ENCODE measurements around the gene PLEKHH2. TPM values are rescaled to one million over a fixed set of nuclear protein-coding genes. Genes with fewer than 3 reads are reported as not detected.
"Not testable (repeated sequence)": the region's sequence is repeated elsewhere in the genome, so short reads cannot be mapped to it uniquely, and the experiment has no call there.

PLEKHH2 gene
- polyA plus RNA-seq, 1 donor: 14.7 TPM

GRCh38 chr2:43715300-43716098, 78.4 kb downstream of the PLEKHH2 start:
- H3K9me3 ChIP-seq (ENCODE audit: control insufficient read depth, low read depth, low read length): no peaks in the 10 kb centered on the region
- H3K4me1 ChIP-seq (ENCODE audit: control insufficient read depth, insufficient read depth, low read length): no peaks in the 10 kb centered on the region
- H3K27ac ChIP-seq (ENCODE audit: low read length): no peak overlapping the region
- no peak overlapping the region for H3K4me3 ChIP-seq (ENCODE audit: low read length)
- no peaks in the 10 kb centered on the region for H3K36me3 ChIP-seq (ENCODE audit: control insufficient read depth, insufficient read depth, low read length)
- H3K27me3 ChIP-seq (ENCODE audit: control insufficient read depth, insufficient read depth, low read length): no peaks in the 10 kb centered on the region
- no peak for DNase-seq
- WGBS (ENCODE audit: insufficient coverage, low lambda C conversion rate): 83% methylated on average over 3 of the region's 4 CpGs

DNA sequence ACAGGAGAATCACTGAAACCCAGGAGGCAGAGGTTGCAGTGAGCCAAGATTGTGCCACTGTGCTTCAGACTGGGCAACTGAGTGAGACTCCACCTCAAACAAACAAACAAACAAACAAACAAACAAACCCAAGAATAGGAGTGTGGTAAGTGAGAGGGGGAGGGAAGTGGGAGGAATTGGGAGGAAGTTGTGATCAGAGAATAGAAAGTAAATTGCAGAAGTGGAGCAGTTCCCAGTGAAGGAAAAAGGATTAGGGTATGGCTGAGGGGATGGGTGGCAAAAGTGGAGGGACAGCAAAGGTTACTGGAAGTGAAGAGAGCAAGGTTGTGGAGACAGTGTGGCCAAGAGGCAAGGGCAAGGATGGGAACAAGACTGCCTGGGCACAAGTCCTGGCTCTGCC, 80.3 kb downstream of the PLEKHH2 start:
- Histone ChIP-seq H3K9me3 (ENCODE audit: control insufficient read depth, low read depth, low read length) (no peaks in the 10 kb centered on the region), H3K4me1 (ENCODE audit: control insufficient read depth, insufficient read depth, low read length) (no peaks in the 10 kb centered on the region), H3K36me3 (ENCODE audit: control insufficient read depth, insufficient read depth, low read length) (no peaks in the 10 kb centered on the region), H3K4me3 (ENCODE audit: low read length) (no peak overlapping the region), H3K27ac (ENCODE audit: low read length) (no peak overlapping the region), H3K27me3 (ENCODE audit: control insufficient read depth, insufficient read depth, low read length) (no peaks in the 10 kb centered on the region)
- no peak for DNase-seq

DNA sequence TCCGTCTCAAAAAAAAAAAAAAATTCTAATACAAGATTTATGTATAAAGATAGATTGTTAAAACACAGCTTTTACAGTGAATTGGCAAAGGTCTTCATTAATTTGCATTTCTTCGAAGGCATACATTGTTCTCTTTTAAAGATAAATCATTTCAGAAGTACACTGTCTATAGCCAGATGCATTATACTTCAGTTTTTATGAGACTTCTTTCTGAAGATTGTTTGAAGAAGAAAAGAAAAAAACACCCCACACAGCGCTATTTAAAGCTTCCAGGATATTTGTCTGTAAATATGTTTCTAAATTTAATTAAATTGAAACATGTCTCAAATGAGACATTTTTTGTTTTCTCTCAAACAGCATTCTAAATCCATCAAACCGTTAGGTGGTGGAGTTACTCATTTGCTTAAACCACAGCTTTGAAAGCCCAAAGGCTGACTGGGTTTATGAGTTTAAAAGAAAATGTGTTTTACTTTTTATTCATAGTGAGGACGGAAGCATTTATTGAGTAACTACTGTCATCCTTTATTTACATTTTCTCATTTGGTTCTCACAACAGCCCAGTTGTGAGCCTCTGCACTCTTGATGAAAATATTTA, 81.6 kb downstream of the PLEKHH2 start:
- DNase-seq: no peak
- no peak overlapping the region for H3K4me3 ChIP-seq (ENCODE audit: low read length)
- H3K27me3 ChIP-seq (ENCODE audit: control insufficient read depth, insufficient read depth, low read length): no peaks in the 10 kb centered on the region
- no peaks in the 10 kb centered on the region for H3K4me1 ChIP-seq (ENCODE audit: control insufficient read depth, insufficient read depth, low read length)
- no peaks in the 10 kb centered on the region for H3K36me3 ChIP-seq (ENCODE audit: control insufficient read depth, insufficient read depth, low read length)
- H3K9me3 ChIP-seq (ENCODE audit: control insufficient read depth, low read depth, low read length): no peaks in the 10 kb centered on the region
- WGBS (ENCODE audit: insufficient coverage, low lambda C conversion rate): 93% methylated on average over 2 of the region's 5 CpGs
- no peak overlapping the region for H3K27ac ChIP-seq (ENCODE audit: low read length)

- Histone ChIP-seq H3K4me3 (ENCODE audit: low read length) (no peak overlapping the region), H3K27ac (ENCODE audit: low read length) (peak overlapping the region; percentile 28), H3K9me3 (ENCODE audit: control insufficient read depth, low read depth, low read length) (no peaks in the 10 kb centered on the region), H3K27me3 (ENCODE audit: control insufficient read depth, insufficient read depth, low read length) (no peaks in the 10 kb centered on the region), H3K36me3 (ENCODE audit: control insufficient read depth, insufficient read depth, low read length) (no peaks in the 10 kb centered on the region), H3K4me1 (ENCODE audit: control insufficient read depth, insufficient read depth, low read length) (no peaks in the 10 kb centered on the region)
- DNase-seq: peak in 1 of 2 donors; percentile 56
- WGBS (ENCODE audit: insufficient coverage, low lambda C conversion rate): no CpG with 5 or more reads among the region's 4 CpGs
Observed at GRCh38 chr2:43724728-43725526, 87.9 kb downstream of the PLEKHH2 start.

DNA sequence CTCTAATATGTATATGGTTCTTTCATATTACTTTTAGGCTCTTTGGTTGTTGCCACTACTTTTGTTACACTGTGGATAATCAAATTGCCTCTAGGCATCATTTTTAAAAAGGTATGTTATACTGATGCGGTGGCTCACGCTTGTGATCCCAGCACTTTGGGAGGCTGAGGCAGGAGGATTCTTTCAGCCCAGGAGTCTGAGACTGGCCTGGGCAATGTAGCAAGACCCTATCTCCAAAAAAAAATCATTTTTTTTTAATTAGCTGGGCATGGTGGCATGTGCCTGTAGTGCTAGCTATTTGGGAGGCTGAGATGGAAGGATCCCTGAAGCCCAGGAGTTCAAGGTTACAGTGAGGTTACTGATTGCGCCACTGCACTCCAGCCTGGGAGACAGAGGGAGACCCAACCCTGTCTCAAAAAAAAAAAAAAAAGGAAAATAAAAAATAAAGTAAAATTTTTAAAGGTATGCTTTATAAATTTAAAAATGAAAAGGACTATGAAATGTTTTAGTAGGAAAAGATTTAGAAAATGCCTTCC, 88.7 kb downstream of the PLEKHH2 start:
- H3K9me3 ChIP-seq (ENCODE audit: control insufficient read depth, low read depth, low read length): no peaks in the 10 kb centered on the region
- DNase-seq: no peak
- 88% methylated on average over 1 of the region's 3 CpGs for WGBS (ENCODE audit: insufficient coverage, low lambda C conversion rate)
- no peak overlapping the region for H3K4me3 ChIP-seq (ENCODE audit: low read length)
- no peaks in the 10 kb centered on the region for H3K4me1 ChIP-seq (ENCODE audit: control insufficient read depth, insufficient read depth, low read length)
- no peaks in the 10 kb centered on the region for H3K27me3 ChIP-seq (ENCODE audit: control insufficient read depth, insufficient read depth, low read length)
- H3K36me3 ChIP-seq (ENCODE audit: control insufficient read depth, insufficient read depth, low read length): no peaks in the 10 kb centered on the region
- H3K27ac ChIP-seq (ENCODE audit: low read length): no peak overlapping the region

DNA sequence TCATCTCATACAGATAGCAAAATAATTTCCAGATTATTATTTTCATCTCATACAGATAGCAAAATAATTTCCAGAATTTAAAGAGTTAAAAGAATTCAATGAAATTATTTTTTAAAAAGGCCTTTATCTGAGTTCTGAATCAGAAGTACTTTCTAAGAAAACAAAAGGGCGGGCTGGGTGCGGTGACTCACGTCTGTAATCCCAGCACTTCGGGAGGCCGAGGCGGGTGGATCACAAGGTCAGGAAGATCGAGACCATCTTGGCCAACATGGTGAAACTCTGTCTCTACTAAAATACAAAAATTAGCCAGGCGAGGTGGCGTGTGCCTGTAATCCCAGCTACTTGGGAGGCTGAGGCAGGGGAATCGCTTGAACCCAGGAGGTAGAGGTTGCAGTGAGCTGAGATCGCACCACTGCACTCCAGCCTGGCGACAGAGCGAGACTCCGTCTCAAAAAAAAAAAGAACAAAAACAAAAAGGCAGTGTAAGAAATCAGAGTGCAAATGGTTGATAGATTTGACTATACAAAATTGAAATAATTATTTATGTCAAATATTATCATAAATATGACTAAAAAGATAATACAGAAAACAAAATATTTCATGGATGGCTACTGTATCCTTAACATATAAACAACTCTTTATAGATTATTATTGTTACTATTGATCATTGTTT, 90.0 kb downstream of the PLEKHH2 start:
- not testable (repeated sequence) for H3K4me1 ChIP-seq (ENCODE audit: control insufficient read depth, insufficient read depth, low read length); H3K4me3 ChIP-seq (ENCODE audit: low read length); DNase-seq; H3K36me3 ChIP-seq (ENCODE audit: control insufficient read depth, insufficient read depth, low read length); H3K27ac ChIP-seq (ENCODE audit: low read length); H3K27me3 ChIP-seq (ENCODE audit: control insufficient read depth, insufficient read depth, low read length); H3K9me3 ChIP-seq (ENCODE audit: control insufficient read depth, low read depth, low read length)
- 100% methylated on average over 2 of the region's 14 CpGs for WGBS (ENCODE audit: insufficient coverage, low lambda C conversion rate)

GRCh38 chr2:43727634-43728014, 90.6 kb downstream of the PLEKHH2 start:
- WGBS (ENCODE audit: insufficient coverage, low lambda C conversion rate): 100% methylated on average over 2 of the region's 2 CpGs
- DNase-seq: no peak
- Histone ChIP-seq H3K27ac (ENCODE audit: low read length) (no peak overlapping the region), H3K27me3 (ENCODE audit: control insufficient read depth, insufficient read depth, low read length) (no peaks in the 10 kb centered on the region), H3K9me3 (ENCODE audit: control insufficient read depth, low read depth, low read length) (no peaks in the 10 kb centered on the region), H3K36me3 (ENCODE audit: control insufficient read depth, insufficient read depth, low read length) (no peaks in the 10 kb centered on the region), H3K4me3 (ENCODE audit: low read length) (no peak overlapping the region), H3K4me1 (ENCODE audit: control insufficient read depth, insufficient read depth, low read length) (no peaks in the 10 kb centered on the region)

DNA sequence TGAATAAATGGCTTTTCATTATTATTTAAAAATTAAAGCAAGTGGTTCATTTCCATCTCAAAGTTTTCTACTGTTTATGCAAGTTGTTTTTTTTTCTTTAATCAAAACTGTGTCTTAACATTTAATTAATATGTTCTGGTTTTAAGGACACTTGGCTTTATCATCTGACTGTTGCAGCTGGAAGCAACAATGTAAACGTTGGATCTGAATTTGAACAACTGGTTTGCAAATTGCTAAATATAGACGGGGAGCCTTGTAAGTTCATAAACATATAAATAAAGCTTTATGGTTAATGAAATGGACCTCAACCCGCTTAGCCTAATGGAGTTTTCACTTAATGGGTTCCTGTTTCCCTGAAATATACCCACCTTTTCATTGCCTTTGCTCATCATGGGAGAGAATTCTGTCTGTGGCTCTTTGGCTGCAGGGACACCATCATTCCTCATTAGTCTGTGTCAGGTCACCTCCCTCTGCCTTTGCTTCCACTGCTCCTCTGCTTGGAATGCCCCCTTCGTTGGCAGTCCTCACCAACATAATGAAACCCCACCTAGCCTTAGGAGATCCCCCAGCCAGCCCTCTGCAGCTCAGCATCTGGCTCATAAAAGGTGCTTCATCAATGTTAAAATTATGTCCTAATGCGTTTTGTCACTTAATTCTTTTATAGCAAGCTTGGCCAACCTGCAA, 92.6 kb downstream of the PLEKHH2 start:
- Histone ChIP-seq H3K4me1 (ENCODE audit: control insufficient read depth, insufficient read depth, low read length) (no peaks in the 10 kb centered on the region), H3K36me3 (ENCODE audit: control insufficient read depth, insufficient read depth, low read length) (no peaks in the 10 kb centered on the region), H3K4me3 (ENCODE audit: low read length) (no peak overlapping the region), H3K9me3 (ENCODE audit: control insufficient read depth, low read depth, low read length) (no peaks in the 10 kb centered on the region), H3K27ac (ENCODE audit: low read length) (no peak overlapping the region), H3K27me3 (ENCODE audit: control insufficient read depth, insufficient read depth, low read length) (no peaks in the 10 kb centered on the region)
- no peak for DNase-seq
- no CpG with 5 or more reads among the region's 5 CpGs for WGBS (ENCODE audit: insufficient coverage, low lambda C conversion rate)

DNA sequence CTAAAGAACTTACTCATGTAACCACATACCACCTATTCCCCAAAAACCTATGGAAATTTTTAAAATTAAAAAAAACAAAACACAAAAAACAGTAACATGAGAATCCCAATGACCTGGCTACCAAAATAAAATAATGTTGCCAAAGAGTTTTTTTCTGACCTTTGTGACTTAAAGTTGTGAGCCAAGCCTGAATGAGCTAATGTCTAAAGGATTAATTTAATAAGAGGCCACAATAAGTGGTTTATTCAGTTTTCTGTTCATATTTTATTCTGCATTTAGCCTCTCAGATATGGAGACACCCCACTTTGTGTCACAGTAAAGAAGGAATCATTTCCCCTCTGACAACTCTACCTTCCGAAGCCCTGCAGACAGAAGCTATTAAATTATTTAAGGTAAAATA, 94.2 kb downstream of the PLEKHH2 start:
- no peak for DNase-seq
- H3K27ac ChIP-seq (ENCODE audit: low read length): no peak overlapping the region
- H3K36me3 ChIP-seq (ENCODE audit: control insufficient read depth, insufficient read depth, low read length): no peaks in the 10 kb centered on the region
- no peak overlapping the region for H3K4me3 ChIP-seq (ENCODE audit: low read length)
- H3K27me3 ChIP-seq (ENCODE audit: control insufficient read depth, insufficient read depth, low read length): no peaks in the 10 kb centered on the region
- WGBS (ENCODE audit: insufficient coverage, low lambda C conversion rate): 100% methylated on average over 1 of the region's 1 CpG
- H3K9me3 ChIP-seq (ENCODE audit: control insufficient read depth, low read depth, low read length): no peaks in the 10 kb centered on the region
- H3K4me1 ChIP-seq (ENCODE audit: control insufficient read depth, insufficient read depth, low read length): no peaks in the 10 kb centered on the region

GRCh38 chr2:43736637-43737036, 99.6 kb downstream of the PLEKHH2 start:
- 60% methylated on average over 2 of the region's 6 CpGs for WGBS (ENCODE audit: insufficient coverage, low lambda C conversion rate)
- Histone ChIP-seq H3K4me3 (ENCODE audit: low read length) (no peak overlapping the region), H3K4me1 (ENCODE audit: control insufficient read depth, insufficient read depth, low read length) (no peaks in the 10 kb centered on the region), H3K9me3 (ENCODE audit: control insufficient read depth, low read depth, low read length) (no peaks in the 10 kb centered on the region), H3K27me3 (ENCODE audit: control insufficient read depth, insufficient read depth, low read length) (no peaks in the 10 kb centered on the region), H3K27ac (ENCODE audit: low read length) (no peak overlapping the region), H3K36me3 (ENCODE audit: control insufficient read depth, insufficient read depth, low read length) (no peaks in the 10 kb centered on the region)
- no peak for DNase-seq

Measured in large intestine (tissue), 3 donors.